Measurements from ENCODE around the gene CERKL. TPM values are rescaled to one million over a fixed set of nuclear protein-coding genes. Genes with fewer than 3 reads are reported as not detected.

Gene CERKL
- total and polyA plus RNA-seq, 2 donors from 2014 or later, result 7.8 to 8.0 TPM

DNA sequence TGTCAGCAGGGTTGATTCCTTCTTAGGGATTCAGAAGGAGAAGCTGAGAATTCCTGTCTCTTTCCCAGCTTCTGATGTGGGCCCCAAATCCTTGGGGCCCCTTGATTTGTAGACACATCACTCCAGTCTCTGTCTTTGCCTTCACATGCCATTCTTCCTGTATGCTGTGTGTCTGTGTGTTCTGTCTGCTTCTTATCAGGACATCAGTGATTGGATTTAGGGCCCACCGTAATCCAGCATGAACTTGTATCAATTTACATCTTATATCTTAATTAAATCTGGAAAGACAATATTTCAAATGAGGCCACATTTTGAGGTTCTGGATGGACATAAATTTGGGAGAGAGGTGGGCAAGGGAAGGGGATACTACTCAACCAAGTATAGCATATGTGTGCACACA, 13.7 kb upstream of the CERKL start:
- H3K27me3 ChIP-seq (ENCODE audit: control insufficient read depth, insufficient read depth, low read length), result peaks cover 9% of the 10 kb centered on the region
- intact Hi-C loops (cut with DNase I), result no loop called here
- H3K4me3 ChIP-seq (ENCODE audit: low read length in 3 of 3), result no peak overlapping the region
- H3K27ac ChIP-seq (ENCODE audit: low read depth in 2 of 2, low read length in 2 of 2), result no peak overlapping the region
- no peak overlapping the region for H3K9ac ChIP-seq (ENCODE audit: low read length in 3 of 3)
- no peak for FAIRE-seq
- H3K36me3 ChIP-seq (ENCODE audit: control insufficient read depth in 2 of 3, insufficient read depth in 3 of 3, low read length in 3 of 3), result no peaks in the 10 kb centered on the region
- TF ChIP-seq, protein P1, sequence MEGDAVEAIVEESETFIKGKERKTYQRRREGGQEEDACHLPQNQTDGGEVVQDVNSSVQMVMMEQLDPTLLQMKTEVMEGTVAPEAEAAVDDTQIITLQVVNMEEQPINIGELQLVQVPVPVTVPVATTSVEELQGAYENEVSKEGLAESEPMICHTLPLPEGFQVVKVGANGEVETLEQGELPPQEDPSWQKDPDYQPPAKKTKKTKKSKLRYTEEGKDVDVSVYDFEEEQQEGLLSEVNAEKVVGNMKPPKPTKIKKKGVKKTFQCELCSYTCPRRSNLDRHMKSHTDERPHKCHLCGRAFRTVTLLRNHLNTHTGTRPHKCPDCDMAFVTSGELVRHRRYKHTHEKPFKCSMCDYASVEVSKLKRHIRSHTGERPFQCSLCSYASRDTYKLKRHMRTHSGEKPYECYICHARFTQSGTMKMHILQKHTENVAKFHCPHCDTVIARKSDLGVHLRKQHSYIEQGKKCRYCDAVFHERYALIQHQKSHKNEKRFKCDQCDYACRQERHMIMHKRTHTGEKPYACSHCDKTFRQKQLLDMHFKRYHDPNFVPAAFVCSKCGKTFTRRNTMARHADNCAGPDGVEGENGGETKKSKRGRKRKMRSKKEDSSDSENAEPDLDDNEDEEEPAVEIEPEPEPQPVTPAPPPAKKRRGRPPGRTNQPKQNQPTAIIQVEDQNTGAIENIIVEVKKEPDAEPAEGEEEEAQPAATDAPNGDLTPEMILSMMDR (IDR thresholded peaks at IDR 0.05; ENCODE audit: borderline replicate concordance, extremely low read depth, insufficient read depth), result no peak
- H3K9me3 ChIP-seq (ENCODE audit: control insufficient read depth in 2 of 3, insufficient read depth in 1 of 3, low read length in 3 of 3), result peaks cover 0 to 5% (median 0%) of the 10 kb centered on the region in 3 donors
- H3K4me1 ChIP-seq (ENCODE audit: control insufficient read depth in 2 of 3, insufficient read depth in 2 of 3, low read depth in 1 of 3, low read length in 3 of 3), result no peaks in the 10 kb centered on the region
- DNase-seq, result no peak

DNA sequence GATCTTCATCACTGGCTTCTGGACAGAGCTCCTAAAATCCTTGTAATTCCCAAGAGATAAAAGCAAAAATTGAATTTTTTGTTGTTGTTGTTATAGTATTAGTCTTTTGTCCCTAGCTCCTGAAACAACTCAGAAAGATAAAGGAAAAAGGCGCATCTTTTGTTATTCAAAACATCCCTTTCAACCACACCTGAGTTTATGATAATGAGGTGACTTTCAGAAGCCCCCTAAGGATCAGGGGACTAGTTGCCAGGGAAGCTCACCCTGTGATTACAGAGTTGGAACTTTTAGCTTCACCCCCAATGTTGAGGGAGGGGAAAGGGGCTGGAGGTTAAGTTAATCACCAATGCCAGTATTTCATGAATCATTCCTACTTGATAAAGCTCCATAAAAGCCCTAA, 10.3 kb upstream of the CERKL start:
- Histone ChIP-seq H3K4me1 (ENCODE audit: control insufficient read depth in 2 of 3, insufficient read depth in 2 of 3, low read depth in 1 of 3, low read length in 3 of 3) (no peaks in the 10 kb centered on the region), H3K36me3 (ENCODE audit: control insufficient read depth in 2 of 3, insufficient read depth in 3 of 3, low read length in 3 of 3) (no peaks in the 10 kb centered on the region), H3K27ac (ENCODE audit: low read depth in 2 of 2, low read length in 2 of 2) (no peak overlapping the region), H3K4me3 (ENCODE audit: low read length in 3 of 3) (no peak overlapping the region), H3K9ac (ENCODE audit: low read length in 3 of 3) (no peak overlapping the region), H3K9me3 (ENCODE audit: control insufficient read depth in 2 of 3, insufficient read depth in 1 of 3, low read length in 3 of 3) (peaks cover 0 to 5% (median 0%) of the 10 kb centered on the region in 3 donors), H3K27me3 (ENCODE audit: control insufficient read depth, insufficient read depth, low read length) (no peaks in the 10 kb centered on the region)
- TF ChIP-seq, protein P1 (IDR thresholded peaks at IDR 0.05; ENCODE audit: borderline replicate concordance, extremely low read depth, insufficient read depth), result no peak
- DNase-seq (no peak), FAIRE-seq (no peak)
- intact Hi-C loops (cut with DNase I), result no loop called here

DNA sequence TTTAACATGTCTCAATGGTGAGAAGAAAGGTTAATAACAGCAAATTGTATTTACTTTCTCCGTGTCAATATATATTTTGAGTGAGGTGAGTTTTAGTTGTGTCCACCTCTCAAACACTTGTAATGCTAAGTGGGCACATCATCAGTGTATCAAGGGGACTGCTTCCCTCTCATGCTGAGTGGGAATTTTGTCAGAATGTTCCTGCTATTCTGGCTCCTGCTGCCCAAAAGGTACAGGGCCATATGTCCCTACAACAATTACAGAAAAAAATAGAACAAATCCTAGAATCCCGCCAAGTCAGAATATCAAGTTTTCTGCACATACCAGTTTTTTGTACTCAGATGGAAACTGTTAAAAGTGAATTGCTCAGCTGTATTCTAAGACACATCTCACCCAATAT, 5.4 kb upstream of the CERKL start:
- intact Hi-C loops (cut with DNase I), result no loop called here
- FAIRE-seq, result no peak

More for the DNA sequence above, 5.4 kb upstream of the CERKL start:
- no peak for DNase-seq
- Histone ChIP-seq H3K9me3 (ENCODE audit: control insufficient read depth in 2 of 3, insufficient read depth in 1 of 3, low read length in 3 of 3) (peaks cover 0 to 5% (median 0%) of the 10 kb centered on the region in 3 donors), H3K4me3 (ENCODE audit: low read length in 3 of 3) (no peak overlapping the region), H3K27ac (ENCODE audit: low read depth in 2 of 2, low read length in 2 of 2) (no peak overlapping the region), H3K27me3 (ENCODE audit: control insufficient read depth, insufficient read depth, low read length) (no peaks in the 10 kb centered on the region), H3K9ac (ENCODE audit: low read length in 3 of 3) (no peak overlapping the region), H3K36me3 (ENCODE audit: control insufficient read depth in 2 of 3, insufficient read depth in 3 of 3, low read length in 3 of 3) (no peaks in the 10 kb centered on the region), H3K4me1 (ENCODE audit: control insufficient read depth in 2 of 3, insufficient read depth in 2 of 3, low read depth in 1 of 3, low read length in 3 of 3) (peaks cover 0 to 4% (median 0%) of the 10 kb centered on the region in 3 donors)
- TF ChIP-seq, protein P1 (IDR thresholded peaks at IDR 0.05; ENCODE audit: borderline replicate concordance, extremely low read depth, insufficient read depth), result no peak

Measured in kidney (tissue), 14 donors.